HG03442 (cell line): Measurements from ENCODE around the gene TMEM239.

Source experiments
- ATAC-seq: cut with Tn5 transposase; IDR thresholded peaks from one replicate; pipeline ENCODE4 v1.9.1; 2021; ENCODE audit warnings: mild to moderate bottlenecking, moderate library complexity; ENCODE audit not compliant: unreplicated experiment

The TMEM239 gene

DNA sequence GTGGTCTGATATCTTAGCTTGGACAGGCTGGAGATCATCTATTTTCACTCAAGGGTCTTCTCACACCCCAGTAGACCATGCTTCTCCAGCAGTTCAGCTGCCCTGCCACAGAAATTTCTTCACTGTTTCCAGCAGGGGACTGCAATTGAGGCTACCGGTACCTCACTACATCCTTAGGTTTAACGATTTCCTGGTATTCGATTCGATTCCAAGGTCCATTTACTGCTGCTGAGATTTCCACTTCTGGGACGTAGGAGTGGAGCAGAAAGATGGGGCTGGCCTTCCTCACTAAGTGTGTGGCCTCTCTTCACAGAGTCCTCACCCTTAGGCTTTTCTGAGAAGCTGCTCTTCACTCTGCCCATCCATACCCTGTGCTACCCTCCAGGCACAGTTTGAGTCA, 30.5 kb downstream of the TMEM239 start:
- no peak for ATAC-seq

DNA sequence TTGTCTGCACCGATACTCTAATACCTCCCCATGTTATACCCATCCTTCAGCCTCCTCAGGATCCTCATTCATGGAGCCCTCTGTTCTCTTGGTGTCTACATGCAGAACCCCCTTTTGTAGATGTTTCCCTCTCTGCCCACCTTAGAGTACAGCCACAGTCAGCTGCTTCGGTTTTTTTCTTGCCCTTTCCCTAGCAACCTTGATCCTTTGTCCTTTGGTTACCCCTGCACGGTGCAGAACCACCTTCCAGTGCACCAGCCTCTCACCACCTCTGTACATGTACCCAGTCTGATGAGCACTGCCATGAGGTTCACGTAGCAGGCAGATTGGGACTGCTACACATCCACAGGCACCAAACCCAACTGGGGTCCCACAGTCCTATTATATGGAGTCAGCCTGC, 31.6 kb downstream of the TMEM239 start:
- ATAC-seq = no peak

DNA sequence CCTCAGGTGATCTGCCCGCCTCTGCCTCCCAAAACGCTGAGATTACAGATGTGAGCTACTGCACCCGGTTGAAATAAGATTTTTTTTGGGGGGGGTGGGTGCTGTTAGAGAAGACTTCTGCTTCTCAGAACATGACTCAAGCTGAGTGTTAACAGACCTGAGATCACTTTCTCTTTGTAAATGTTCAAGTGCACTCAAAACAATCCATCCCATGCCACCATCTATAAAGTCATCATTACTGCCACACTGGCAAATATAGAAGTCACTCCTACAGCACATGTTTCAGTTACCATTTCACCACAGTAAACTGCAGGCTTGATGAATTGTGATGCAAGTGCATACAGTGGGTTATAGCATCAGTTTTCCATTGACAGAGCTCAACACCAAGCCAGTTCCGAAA, 33.4 kb downstream of the TMEM239 start:
- no peak for ATAC-seq

DNA sequence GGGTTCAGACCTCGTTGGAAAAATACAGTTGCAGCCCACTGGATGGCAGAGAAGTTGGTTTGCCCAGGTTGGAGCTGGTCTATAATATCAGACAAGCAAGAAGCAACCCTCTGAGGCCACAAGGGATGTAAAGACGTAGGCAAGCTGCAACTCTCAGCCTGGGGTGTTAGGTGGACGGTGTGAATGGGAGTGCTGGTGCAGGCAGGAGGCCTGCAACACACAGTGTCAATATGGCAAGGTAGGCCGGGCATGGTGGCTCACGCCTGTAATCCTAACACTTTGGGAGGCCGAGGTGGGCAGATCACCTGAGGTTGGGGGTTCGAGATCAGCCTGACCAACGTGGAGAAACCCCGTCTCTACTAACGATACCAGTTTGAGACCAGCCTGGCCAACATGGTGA, 34.9 kb downstream of the TMEM239 start:
- ATAC-seq = no peak

DNA sequence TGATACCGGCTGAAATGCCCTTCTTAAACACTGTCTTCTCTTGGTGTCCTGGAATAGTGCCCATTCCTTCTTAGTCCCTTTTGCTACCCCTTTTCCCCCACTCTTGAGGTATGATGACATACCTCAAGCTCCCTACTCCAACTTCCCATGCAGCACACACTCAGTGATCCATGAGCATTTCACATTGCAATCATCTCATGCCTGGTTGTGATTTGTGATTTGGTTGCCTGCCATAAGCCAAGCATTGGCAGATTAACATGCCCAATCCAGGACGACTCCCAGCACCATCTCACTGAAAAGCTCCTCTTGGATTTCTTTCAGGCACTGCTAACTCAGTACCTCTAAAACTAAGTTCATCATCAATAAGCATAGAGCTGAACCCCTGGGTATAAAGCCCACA, 42.4 kb downstream of the TMEM239 start:
- no peak for ATAC-seq

DNA sequence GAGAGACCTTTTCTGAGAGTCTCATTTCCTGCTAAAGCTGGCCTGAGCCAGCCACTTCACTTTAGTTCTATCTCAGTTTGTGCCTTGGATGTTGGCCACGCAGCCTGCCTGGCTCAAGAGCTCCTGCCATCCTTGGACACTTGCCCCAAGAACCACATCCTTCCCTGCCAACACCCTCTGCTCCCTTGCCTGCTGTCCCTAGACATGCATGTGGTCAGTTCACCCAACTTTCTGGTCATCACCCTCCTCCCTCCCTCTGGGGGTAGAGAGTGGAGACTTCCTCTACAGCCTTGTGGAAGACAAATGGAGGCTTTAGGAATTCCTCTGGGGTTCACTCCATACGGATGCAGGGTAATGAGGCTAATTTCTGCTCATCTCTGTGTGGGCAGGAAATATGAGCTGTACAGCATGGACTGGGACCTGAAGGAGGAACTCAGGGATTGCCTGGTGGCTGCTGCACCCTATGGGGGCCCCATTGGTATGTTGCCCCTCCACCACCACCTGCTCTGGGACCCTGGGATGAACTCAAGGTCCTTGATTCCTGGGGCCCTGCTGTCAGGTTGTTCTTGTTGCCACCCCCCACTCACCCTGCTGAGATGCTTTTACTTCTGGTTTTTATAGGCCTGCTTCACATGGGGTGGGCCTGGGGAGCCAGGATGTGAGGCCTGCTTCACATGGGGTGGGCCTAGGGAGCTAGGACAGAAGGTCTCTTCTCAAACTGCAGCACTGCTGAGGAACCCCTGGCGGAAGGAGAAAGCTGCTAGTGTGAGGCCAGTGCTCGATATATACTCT, 43.4 kb downstream of the TMEM239 start:
- ATAC-seq = no peak

DNA sequence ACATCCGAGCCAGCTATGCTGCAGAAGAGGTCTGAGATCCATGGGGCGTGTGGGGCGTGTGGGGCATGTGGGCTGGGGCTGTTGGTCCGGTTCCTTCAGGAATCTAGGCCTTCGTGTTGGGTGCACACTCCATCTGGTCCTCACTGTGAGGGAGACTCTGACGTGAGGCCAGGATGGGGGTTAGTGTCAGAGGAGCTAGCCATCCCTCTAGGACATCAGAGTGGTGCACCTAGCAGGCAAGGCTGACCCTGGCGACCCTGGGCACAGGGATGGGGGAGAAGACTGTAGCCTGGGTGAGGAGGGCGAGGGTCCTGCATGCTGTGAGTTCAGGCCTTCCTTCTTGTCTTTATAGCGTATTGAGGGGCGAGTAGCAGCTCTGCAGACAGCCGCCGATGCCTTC, 48.5 kb downstream of the TMEM239 start:
- ATAC-seq = no peak

DNA sequence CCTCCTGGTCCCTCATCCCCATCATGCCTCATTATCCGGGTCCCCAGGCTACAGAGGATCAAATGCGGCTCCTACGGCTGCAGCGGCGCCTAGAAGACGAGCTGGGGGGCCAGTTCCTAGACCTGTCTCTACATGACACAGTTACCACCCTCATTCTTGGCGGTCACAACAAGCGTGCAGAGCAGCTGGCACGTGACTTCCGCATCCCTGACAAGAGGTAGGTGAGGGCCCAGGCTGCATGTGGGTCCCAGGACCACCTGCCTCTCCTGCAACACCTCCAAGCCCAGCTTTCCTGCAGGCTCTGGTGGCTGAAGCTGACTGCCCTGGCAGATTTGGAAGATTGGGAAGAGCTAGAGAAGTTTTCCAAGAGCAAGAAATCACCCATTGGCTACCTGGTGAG, 48.9 kb downstream of the TMEM239 start:
- no peak for ATAC-seq

DNA sequence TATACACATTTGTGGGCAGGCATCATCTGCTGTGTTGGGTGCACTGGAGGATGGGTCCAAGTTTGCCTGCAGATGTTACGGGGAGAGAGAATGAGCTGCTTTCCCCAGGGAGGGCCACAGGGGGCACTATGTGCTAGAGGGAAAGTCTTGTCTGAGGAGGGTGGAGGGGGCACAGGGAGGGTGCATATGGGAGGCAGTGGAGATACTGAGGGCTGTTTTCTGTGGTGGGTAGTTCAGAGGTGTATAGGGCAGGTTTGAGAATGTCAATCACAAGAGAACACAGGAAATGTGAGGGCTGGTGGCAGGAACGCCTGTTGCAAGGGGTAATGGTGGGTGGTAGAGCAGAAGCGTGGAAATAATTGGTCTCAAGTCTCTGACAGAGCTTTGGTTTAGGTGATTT, 49.5 kb downstream of the TMEM239 start:
- ATAC-seq = no peak

DNA sequence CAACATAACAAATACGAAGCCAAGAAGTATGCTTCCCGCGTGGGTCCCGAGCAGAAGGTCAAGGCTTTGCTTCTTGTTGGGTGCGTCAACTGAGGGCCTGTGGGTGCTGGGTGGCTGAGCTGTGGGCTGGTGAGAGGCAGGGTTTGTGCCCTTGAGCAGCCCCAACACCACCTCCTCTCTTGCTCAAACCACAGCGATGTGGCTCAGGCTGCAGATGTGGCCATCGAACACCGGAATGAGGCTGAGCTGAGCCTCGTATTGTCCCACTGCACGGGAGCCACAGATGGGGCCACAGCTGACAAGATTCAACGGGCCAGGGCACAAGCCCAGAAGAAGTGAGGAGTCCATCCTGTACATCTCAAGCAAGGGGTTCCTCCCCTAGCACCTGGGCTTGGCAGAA, 50.1 kb downstream of the TMEM239 start:
- no peak for ATAC-seq

DNA sequence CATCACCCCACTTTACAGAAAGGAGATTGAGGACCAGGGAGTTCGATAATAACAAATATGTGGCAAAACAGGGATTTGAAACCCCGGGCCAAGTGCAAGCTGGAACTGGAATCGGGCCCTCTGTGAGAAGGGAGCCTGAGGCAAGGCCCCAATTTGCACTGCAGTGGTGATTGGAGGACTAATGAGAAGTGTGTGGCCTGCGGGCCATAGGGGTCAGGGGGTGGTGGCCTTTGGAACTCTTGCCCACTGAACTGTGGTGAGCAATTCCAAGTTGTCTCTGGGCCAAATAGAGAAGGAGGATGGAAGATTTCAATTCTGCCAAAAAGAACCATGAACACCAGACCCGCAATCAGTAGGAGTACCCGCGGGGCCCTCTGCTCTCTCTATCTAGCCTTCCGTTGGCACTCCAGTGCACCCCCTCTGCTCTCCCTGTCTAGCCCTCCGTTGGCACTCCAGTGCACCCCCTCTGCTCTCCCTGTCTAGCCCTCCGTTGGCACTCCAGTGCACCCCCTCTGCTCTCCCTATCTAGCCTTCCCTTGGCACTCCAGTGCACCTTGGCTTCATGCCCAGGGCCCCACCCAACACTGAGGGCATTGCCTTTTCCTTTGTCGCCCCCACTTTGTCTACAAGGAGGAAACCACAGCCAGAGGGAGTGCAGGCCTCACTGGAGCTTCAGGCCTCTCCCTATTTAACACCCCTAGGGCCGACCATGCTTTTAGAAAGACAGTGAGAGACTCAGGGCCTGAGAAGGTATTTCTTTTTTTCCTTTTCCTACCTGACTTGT, 51.1 kb downstream of the TMEM239 start:
- no peak for ATAC-seq
